A549 (cell line): ENCODE data around the gene ZNF765. TPM values are rescaled to one million over a fixed set of nuclear protein-coding genes. Genes with fewer than 3 reads are reported as not detected.
A peak's percentile ranks its signal among the peaks of the same experiment; 100 is the strongest.

ENCODE experiments used
- ATAC-seq, 2 experiments: fragments of 200-7000 bp in 1 of 2; fragments of >200 bp in 1 of 2; cut with Nextera tagmentation in 1 of 2; cut with Tn5 transposase in 1 of 2; 3 replicates each; pipeline versions ENCODE4 v1.8.0 to v1.9.1; 2018 to 2020; ENCODE audit warnings: mild to moderate bottlenecking in 1 of 2, moderate library complexity in 1 of 2
- CTCF ChIA-PET: fragments of 300-600 bp; sonication (Branson Sonifier 250); formaldehyde crosslinking; extraction: SDS; loops from one replicate; lab custom pipeline; 2021; ENCODE audit warnings: antibody characterized with exemption, inconsistent platforms; lab: Yijun Ruan, JAX
- POLR2A ChIA-PET: fragments of 350-600 bp; formaldehyde crosslinking; extraction: SDS; loops from one replicate; lab custom pipeline; 2021; ENCODE audit warnings: antibody characterized with exemption, inconsistent platforms; lab: Yijun Ruan, JAX
- DNase-seq, 2 experiments: peaks; one replicate each; pipeline versions ENCODE4 v3.0.0 to v3.0.0-alpha.2; 2011 to 2016; ENCODE audit warnings: low read depth in 1 of 2, low spot score in 1 of 2
- FAIRE-seq: peaks from 2 replicates; lab custom pipeline; 2011; peaks lifted over from hg19 to GRCh38; lab: Jason Lieb, UNC
- H3K27ac ChIP-seq, 2 experiments: fragments of >200 bp; sonication (Bioruptor Twin); formaldehyde crosslinking; 3 replicates each; pipeline ENCODE4 v1.5.1; 2016 to 2017
- H3K4me1 ChIP-seq: fragments of >200 bp; sonication (Bioruptor Twin); formaldehyde crosslinking; 3 replicates; pipeline ENCODE4 v1.6.1; 2016
- H3K4me2 ChIP-seq: fragments of >200 bp; sonication (Bioruptor Twin); formaldehyde crosslinking; 3 replicates; pipeline ENCODE4 v1.6.1; 2016
- H3K4me3 ChIP-seq: fragments of >200 bp; sonication (Bioruptor Twin); formaldehyde crosslinking; 3 replicates; pipeline ENCODE4 v1.5.1; 2016
- H3K9me3 ChIP-seq: fragments of >200 bp; sonication (Bioruptor Twin); formaldehyde crosslinking; 3 replicates; pipeline ENCODE4 v1.6.1; 2016
- CBX2 ChIP-seq: fragments of 200-600 bp; sonication (generic); IDR thresholded peaks from 2 replicates; pipeline ENCODE4 v1.6.1; 2016; ENCODE audit warnings: low read depth, mild to moderate bottlenecking, borderline replicate concordance
- CHD2 ChIP-seq: fragments of 150-350 bp; IDR thresholded peaks from 2 replicates; pipeline ENCODE4 v1.6.1; 2014; ENCODE audit warnings: low read length; ENCODE audit not compliant: partially characterized antibody
- EHF ChIP-seq: fragments of 250-450 bp; sonication (Bioruptor Pico); IDR thresholded peaks from 2 replicates; pipeline ENCODE4 v1.5.0; 2020; ENCODE audit warnings: mild to moderate bottlenecking
- FOSB ChIP-seq: fragments of 250-450 bp; sonication (Bioruptor Pico); IDR thresholded peaks from 2 replicates; pipeline ENCODE4 v1.5.0; 2020; ENCODE audit warnings: mild to moderate bottlenecking, moderate library complexity
- FOSL2 ChIP-seq, 2 experiments: fragments of 450-650 bp in 1 of 2; fragments of >200 bp in 1 of 2; sonication (Bioruptor Twin) in 1 of 2; formaldehyde crosslinking; IDR thresholded peaks; 2 replicates each; pipeline versions ENCODE4 v1.5.0 to v1.6.1; 2016 to 2020; ENCODE audit warnings: mild to moderate bottlenecking in 1 of 2, moderate library complexity in 1 of 2
- FOXS1 ChIP-seq: fragments of 250-450 bp; sonication (Bioruptor Pico); IDR thresholded peaks from 2 replicates; pipeline ENCODE4 v1.5.0; 2020; ENCODE audit warnings: mild to moderate bottlenecking, moderate library complexity
- HOXB13 ChIP-seq: fragments of 250-450 bp; sonication (Bioruptor Pico); IDR thresholded peaks from 2 replicates; pipeline ENCODE4 v1.5.0; 2020; ENCODE audit warnings: low read depth, mild to moderate bottlenecking, moderate library complexity
- MAZ ChIP-seq: fragments of 150-350 bp; IDR thresholded peaks from 2 replicates; pipeline ENCODE4 v1.6.1; 2014; ENCODE audit warnings: antibody characterized with exemption, low read depth, low read length, borderline replicate concordance
- MYC ChIP-seq: IDR thresholded peaks from 2 replicates; pipeline ENCODE4 v1.6.1; 2012; ENCODE audit warnings: mild to moderate bottlenecking, inconsistent platforms, low read length, improper control_type of control experiment, borderline replicate concordance
- POLR2AphosphoS2 ChIP-seq: conservative IDR thresholded peaks from 2 replicates; pipeline ENCODE4 v1.6.1; 2012; ENCODE audit warnings: low read length, improper control_type of control experiment, inconsistent platforms
- RAD21 ChIP-seq, 2 experiments: fragments of >200 bp in 1 of 2; sonication (Bioruptor Twin) in 1 of 2; formaldehyde crosslinking in 1 of 2; IDR thresholded peaks in 1 of 2; conservative IDR thresholded peaks in 1 of 2; 2 replicates in 1 of 2; 3 replicates in 1 of 2; pipeline ENCODE4 v1.6.1; 2012 to 2018; ENCODE audit warnings: inconsistent platforms in 1 of 2
- RARB ChIP-seq: fragments of 250-450 bp; sonication (Bioruptor Pico); IDR thresholded peaks from 2 replicates; pipeline ENCODE4 v1.8.0; 2021; ENCODE audit warnings: mild to moderate bottlenecking, moderate library complexity
- RFX5 ChIP-seq: fragments of 450-650 bp; IDR thresholded peaks from 2 replicates; pipeline ENCODE4 v1.7.1; 2014; ENCODE audit warnings: antibody characterized with exemption, mild to moderate bottlenecking, moderate library complexity
- RNF2 ChIP-seq: fragments of 200-600 bp; sonication (generic); IDR thresholded peaks from 2 replicates; pipeline ENCODE4 v1.6.1; 2016; ENCODE audit warnings: low read depth, mild to moderate bottlenecking, antibody characterized with exemption, moderate library complexity, borderline replicate concordance
- SMC3 ChIP-seq: fragments of >200 bp; sonication (Bioruptor Twin); formaldehyde crosslinking; IDR thresholded peaks from 3 replicates; pipeline ENCODE4 v1.6.1; 2018; ENCODE audit warnings: inconsistent platforms
- SREBF2 ChIP-seq: fragments of 450-650 bp; IDR thresholded peaks from 2 replicates; pipeline ENCODE4 v1.6.1; 2014; ENCODE audit warnings: mild to moderate bottlenecking, moderate library complexity
- ZC3H11A ChIP-seq: fragments of 450-650 bp; IDR thresholded peaks from 2 replicates; pipeline ENCODE4 v1.6.1; 2014; ENCODE audit warnings: antibody characterized with exemption, mild to moderate bottlenecking
- ZFP36 ChIP-seq: fragments of 450-650 bp; IDR thresholded peaks from 2 replicates; pipeline ENCODE4 v1.6.1; 2014; ENCODE audit warnings: borderline replicate concordance; ENCODE audit not compliant: partially characterized antibody
- WGBS: methylation state at CpG from one replicate; pipeline ENCODE4 v1.1.6; 2017; ENCODE audit errors: missing lambda C conversion rate; 5-methylcytosine and 5-hydroxymethylcytosine counted together
- polyA plus RNA-seq, 4 experiments: library from polyadenylated mRNA; depleted of rRNA in 3 of 4; stranded (reverse); fragments of >200 nt; fragmentation: RNase III in 1 of 4; extraction: RNeasy Plus Mini Kit Qiagen cat#74134 plus additional on column Dnase treatment in 1 of 4; gene quantifications; 2 replicates in 3 of 4; 3 replicates in 1 of 4; pipeline ENCODE4 v1.2.3, GENCODE V29; 2011 to 2017
- TF ChIP-seq, protein P1 (sequence below): fragments of 150-350 bp; IDR thresholded peaks from 2 replicates; pipeline ENCODE4 v1.6.1; 2014; ENCODE audit warnings: low read depth, mild to moderate bottlenecking, low read length
- TF ChIP-seq, protein P2 (sequence below): fragments of 250-450 bp; sonication (Bioruptor Pico); IDR thresholded peaks from 2 replicates; pipeline ENCODE4 v1.5.0; 2021; ENCODE audit warnings: mild to moderate bottlenecking, moderate library complexity, borderline replicate concordance
- TF ChIP-seq, protein P3 (sequence below): fragments of 250-450 bp; sonication (Bioruptor Pico); IDR thresholded peaks from 2 replicates; pipeline ENCODE4 v1.5.0; 2020; ENCODE audit warnings: low read depth, mild to moderate bottlenecking, moderate library complexity
- TF ChIP-seq, protein P4 (sequence below): IDR thresholded peaks from 2 replicates; pipeline ENCODE4 v1.6.1; 2012
- TF ChIP-seq, protein P5 (sequence below): IDR thresholded peaks from 2 replicates; pipeline ENCODE4 v1.6.1; 2012; ENCODE audit warnings: low read depth, borderline replicate concordance
- TF ChIP-seq, protein P6 (sequence below): IDR thresholded peaks from 2 replicates; pipeline ENCODE4 v1.6.1; 2012
- TF ChIP-seq, protein P7 (sequence below): fragments of >200 bp; sonication (Bioruptor Twin); formaldehyde crosslinking; IDR thresholded peaks from 3 replicates; pipeline ENCODE4 v1.6.1; 2016

Gene ZNF765
- polyA plus RNA-seq, 2 of the 4 experiments (the other 2 are of a cell fraction): 4.8 to 8.3 TPM

DNA sequence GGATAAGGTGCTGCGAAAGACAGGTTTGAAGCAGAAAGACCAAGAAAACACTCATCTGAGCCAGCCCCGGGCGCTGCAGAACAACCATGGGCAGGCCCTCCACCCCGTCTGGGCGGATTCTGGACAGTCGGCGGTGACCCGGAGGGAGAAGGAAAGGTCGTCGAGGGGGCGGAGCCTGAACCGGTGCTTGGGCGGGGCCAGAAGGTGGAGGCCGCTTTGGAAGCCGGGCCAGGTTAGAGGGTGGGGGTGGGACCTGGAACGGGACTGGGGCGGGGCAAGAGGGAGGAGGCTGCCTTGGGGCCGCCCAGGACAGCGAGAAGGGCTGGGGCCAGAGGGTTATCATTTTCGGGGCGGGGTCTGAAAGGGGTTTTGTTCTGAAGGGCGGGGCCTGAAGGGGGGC, 5.0 kb upstream of the ZNF765 start:
- no peak overlapping the region for H3K4me2 ChIP-seq
- H3K4me1 ChIP-seq: no peaks in the 10 kb centered on the region
- H3K27ac ChIP-seq: no peak overlapping the region
- no peak overlapping the region for H3K4me3 ChIP-seq
- POLR2A ChIA-PET: no interaction called here
- FAIRE-seq: no peak
- no peak for DNase-seq
- H3K9me3 ChIP-seq: peaks cover 84% of the 10 kb centered on the region
- CTCF ChIA-PET: no interaction called here
- TF ChIP-seq, protein P1, sequence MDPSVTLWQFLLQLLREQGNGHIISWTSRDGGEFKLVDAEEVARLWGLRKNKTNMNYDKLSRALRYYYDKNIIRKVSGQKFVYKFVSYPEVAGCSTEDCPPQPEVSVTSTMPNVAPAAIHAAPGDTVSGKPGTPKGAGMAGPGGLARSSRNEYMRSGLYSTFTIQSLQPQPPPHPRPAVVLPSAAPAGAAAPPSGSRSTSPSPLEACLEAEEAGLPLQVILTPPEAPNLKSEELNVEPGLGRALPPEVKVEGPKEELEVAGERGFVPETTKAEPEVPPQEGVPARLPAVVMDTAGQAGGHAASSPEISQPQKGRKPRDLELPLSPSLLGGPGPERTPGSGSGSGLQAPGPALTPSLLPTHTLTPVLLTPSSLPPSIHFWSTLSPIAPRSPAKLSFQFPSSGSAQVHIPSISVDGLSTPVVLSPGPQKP: no peak
- TF ChIP-seq POLR2AphosphoS2 (no peak), RFX5 (no peak), ZFP36 (no peak), FOXS1 (CRISPR knock-in tag) (no peak), SREBF2 (no peak), MYC (no peak), FOSB (CRISPR knock-in tag) (no peak), FOSL2 (IDR thresholded peaks at IDR 0.05) (no peak), FOSL2 (CRISPR knock-in tag; IDR thresholded peaks at IDR 0.05) (no peak), RNF2 (no peak), EHF (no peak)
- TF ChIP-seq, protein P2, sequence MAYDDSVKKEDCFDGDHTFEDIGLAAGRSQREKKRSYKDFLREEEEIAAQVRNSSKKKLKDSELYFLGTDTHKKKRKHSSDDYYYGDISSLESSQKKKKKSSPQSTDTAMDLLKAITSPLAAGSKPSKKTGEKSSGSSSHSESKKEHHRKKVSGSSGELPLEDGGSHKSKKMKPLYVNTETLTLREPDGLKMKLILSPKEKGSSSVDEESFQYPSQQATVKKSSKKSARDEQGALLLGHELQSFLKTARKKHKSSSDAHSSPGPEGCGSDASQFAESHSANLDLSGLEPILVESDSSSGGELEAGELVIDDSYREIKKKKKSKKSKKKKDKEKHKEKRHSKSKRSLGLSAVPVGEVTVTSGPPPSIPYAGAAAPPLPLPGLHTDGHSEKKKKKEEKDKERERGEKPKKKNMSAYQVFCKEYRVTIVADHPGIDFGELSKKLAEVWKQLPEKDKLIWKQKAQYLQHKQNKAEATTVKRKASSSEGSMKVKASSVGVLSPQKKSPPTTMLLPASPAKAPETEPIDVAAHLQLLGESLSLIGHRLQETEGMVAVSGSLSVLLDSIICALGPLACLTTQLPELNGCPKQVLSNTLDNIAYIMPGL (CRISPR knock-in tag): no peak
- TF ChIP-seq, protein P3, sequence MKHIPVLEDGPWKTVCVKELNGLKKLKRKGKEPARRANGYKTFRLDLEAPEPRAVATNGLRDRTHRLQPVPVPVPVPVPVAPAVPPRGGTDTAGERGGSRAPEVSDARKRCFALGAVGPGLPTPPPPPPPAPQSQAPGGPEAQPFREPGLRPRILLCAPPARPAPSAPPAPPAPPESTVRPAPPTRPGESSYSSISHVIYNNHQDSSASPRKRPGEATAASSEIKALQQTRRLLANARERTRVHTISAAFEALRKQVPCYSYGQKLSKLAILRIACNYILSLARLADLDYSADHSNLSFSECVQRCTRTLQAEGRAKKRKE (CRISPR knock-in tag): no peak
- TF ChIP-seq, protein P4, sequence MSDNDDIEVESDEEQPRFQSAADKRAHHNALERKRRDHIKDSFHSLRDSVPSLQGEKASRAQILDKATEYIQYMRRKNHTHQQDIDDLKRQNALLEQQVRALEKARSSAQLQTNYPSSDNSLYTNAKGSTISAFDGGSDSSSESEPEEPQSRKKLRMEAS: no peak
- TF ChIP-seq, protein P5, sequence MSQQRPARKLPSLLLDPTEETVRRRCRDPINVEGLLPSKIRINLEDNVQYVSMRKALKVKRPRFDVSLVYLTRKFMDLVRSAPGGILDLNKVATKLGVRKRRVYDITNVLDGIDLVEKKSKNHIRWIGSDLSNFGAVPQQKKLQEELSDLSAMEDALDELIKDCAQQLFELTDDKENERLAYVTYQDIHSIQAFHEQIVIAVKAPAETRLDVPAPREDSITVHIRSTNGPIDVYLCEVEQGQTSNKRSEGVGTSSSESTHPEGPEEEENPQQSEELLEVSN: no peak
- no peak for ATAC-seq
- WGBS: 54% methylated on average over 14 of the region's 22 CpGs

DNA sequence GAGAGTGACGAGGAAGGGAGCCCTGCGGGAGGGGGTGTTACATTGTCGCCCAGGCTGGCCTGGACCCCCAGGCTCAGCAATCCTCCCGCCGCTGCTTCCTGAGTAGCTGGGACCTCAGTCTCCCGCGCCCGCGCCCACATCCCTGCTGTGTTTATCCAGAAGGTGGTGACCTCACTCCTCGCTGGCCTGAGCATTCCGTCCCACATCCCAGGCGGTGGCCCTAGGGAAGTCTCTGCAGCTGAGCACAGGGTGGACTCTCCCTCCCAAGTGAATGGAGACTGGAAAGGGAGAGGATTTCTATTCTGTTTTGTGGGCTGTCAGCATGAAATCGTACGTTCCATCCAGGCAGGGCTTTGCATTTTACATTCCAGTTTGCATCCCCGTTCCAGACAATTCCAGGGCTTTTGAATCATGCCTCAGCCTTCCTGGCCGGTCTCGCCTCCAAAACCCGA, 401 bp upstream of the ZNF765 start:
- ChIA-PET CTCF (no interaction called here), POLR2A (interaction anchor here (0.6 to 1.2 kb wide), 5 partner anchors 44 to 1205 kb away, joined by 3 to 12 read pairs (median 11); partner anchors contain the start of gene ZNF845)
- Histone ChIP-seq H3K4me1 (no peaks in the 10 kb centered on the region), H3K9me3 (peaks cover 78% of the 10 kb centered on the region), H3K4me3 (peak overlapping the region; percentile 99), H3K27ac (no peak overlapping the region; a peak in 1 of 6 replicates), H3K4me2 (peak overlapping the region; percentile 95)
- WGBS: 57% methylated on average over 18 of the region's 18 CpGs
- FAIRE-seq (no peak), DNase-seq (no peak), ATAC-seq (peak in 1 of 2 experiments; percentile 12; a peak in 3 of 6 replicates)
- TF ChIP-seq, protein P6, sequence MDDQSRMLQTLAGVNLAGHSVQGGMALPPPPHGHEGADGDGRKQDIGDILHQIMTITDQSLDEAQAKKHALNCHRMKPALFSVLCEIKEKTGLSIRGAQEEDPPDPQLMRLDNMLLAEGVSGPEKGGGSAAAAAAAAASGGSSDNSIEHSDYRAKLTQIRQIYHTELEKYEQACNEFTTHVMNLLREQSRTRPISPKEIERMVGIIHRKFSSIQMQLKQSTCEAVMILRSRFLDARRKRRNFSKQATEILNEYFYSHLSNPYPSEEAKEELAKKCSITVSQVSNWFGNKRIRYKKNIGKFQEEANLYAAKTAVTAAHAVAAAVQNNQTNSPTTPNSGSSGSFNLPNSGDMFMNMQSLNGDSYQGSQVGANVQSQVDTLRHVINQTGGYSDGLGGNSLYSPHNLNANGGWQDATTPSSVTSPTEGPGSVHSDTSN: no peak
- TF ChIP-seq RNF2: no peak
- no peak for TF ChIP-seq CBX2
- no peak for TF ChIP-seq SMC3
- TF ChIP-seq ZC3H11A: no peak
- TF ChIP-seq, protein P7, sequence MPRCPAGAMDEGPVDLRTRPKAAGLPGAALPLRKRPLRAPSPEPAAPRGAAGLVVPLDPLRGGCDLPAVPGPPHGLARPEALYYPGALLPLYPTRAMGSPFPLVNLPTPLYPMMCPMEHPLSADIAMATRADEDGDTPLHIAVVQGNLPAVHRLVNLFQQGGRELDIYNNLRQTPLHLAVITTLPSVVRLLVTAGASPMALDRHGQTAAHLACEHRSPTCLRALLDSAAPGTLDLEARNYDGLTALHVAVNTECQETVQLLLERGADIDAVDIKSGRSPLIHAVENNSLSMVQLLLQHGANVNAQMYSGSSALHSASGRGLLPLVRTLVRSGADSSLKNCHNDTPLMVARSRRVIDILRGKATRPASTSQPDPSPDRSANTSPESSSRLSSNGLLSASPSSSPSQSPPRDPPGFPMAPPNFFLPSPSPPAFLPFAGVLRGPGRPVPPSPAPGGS: no peak
- TF ChIP-seq, protein P4: no peak
- no peak for TF ChIP-seq MAZ
- TF ChIP-seq FOSL2 (IDR thresholded peaks at IDR 0.05): no peak
- TF ChIP-seq FOSL2 (CRISPR knock-in tag; IDR thresholded peaks at IDR 0.05): no peak
- TF ChIP-seq CHD2: no peak
- no peak for TF ChIP-seq MYC
- TF ChIP-seq, protein P1: no peak
- no peak for TF ChIP-seq HOXB13
- TF ChIP-seq RARB: no peak
- no peak for TF ChIP-seq RAD21 (conservative IDR thresholded peaks at IDR 0.05 in 1 of 2, IDR thresholded peaks at IDR 0.05 in 1 of 2)
- no peak for TF ChIP-seq FOSB (CRISPR knock-in tag)
